ENCODE results near the gene APLP2.

Gene APLP2

GRCh38 chr11:130156108-130157022, 86.7 kb downstream of the APLP2 start:
- Histone ChIP-seq H3K4me3 (ENCODE audit: low read length) (no peak overlapping the region), H3K4me1 (ENCODE audit: insufficient read depth, low read length) (no peaks in the 10 kb centered on the region), H3K27me3 (ENCODE audit: insufficient read depth, low read length) (peaks cover 36% of the 10 kb centered on the region), H2AFZ (ENCODE audit: low read depth, low read length) (no peak overlapping the region), H3K9me3 (ENCODE audit: low read length) (peaks cover 6% of the 10 kb centered on the region), H3K36me3 (ENCODE audit: insufficient read depth, low read length) (no peaks in the 10 kb centered on the region)

GRCh38 chr11:130157101-130157500, 87.4 kb downstream of the APLP2 start:
- Histone ChIP-seq H3K4me3 (ENCODE audit: low read length) (no peak overlapping the region), H3K4me1 (ENCODE audit: insufficient read depth, low read length) (no peaks in the 10 kb centered on the region), H3K36me3 (ENCODE audit: insufficient read depth, low read length) (no peaks in the 10 kb centered on the region), H3K9me3 (ENCODE audit: low read length) (peaks cover 6% of the 10 kb centered on the region), H3K27me3 (ENCODE audit: insufficient read depth, low read length) (peaks cover 44% of the 10 kb centered on the region), H2AFZ (ENCODE audit: low read depth, low read length) (no peak overlapping the region)

GRCh38 chr11:130157840-130158239, 88.1 kb downstream of the APLP2 start:
- H3K27me3 ChIP-seq (ENCODE audit: insufficient read depth, low read length), result peaks cover 51% of the 10 kb centered on the region

GRCh38 chr11:130159139-130159538, 89.4 kb downstream of the APLP2 start:
- Histone ChIP-seq H3K4me1 (ENCODE audit: insufficient read depth, low read length) (no peaks in the 10 kb centered on the region), H3K36me3 (ENCODE audit: insufficient read depth, low read length) (no peaks in the 10 kb centered on the region), H2AFZ (ENCODE audit: low read depth, low read length) (no peak overlapping the region), H3K9me3 (ENCODE audit: low read length) (peaks cover 6% of the 10 kb centered on the region), H3K4me3 (ENCODE audit: low read length) (no peak overlapping the region), H3K27me3 (ENCODE audit: insufficient read depth, low read length) (peaks cover 62% of the 10 kb centered on the region)

More at GRCh38 chr11:130157840-130158239, 88.1 kb downstream of the APLP2 start:
- H3K4me3 ChIP-seq (ENCODE audit: low read length), result no peak overlapping the region
- no peaks in the 10 kb centered on the region for H3K4me1 ChIP-seq (ENCODE audit: insufficient read depth, low read length)
- H3K9me3 ChIP-seq (ENCODE audit: low read length), result peaks cover 6% of the 10 kb centered on the region
- no peaks in the 10 kb centered on the region for H3K36me3 ChIP-seq (ENCODE audit: insufficient read depth, low read length)
- H2AFZ ChIP-seq (ENCODE audit: low read depth, low read length), result no peak overlapping the region

GRCh38 chr11:130159657-130160497, 90.2 kb downstream of the APLP2 start, which contains the start of gene ST14:
TSS of gene ST14 (plus strand) at chr11:130159782. CDS start at chr11:130159980, 198 bp downstream.
- Histone ChIP-seq H3K9me3 (ENCODE audit: low read length) (peaks cover 6% of the 10 kb centered on the region), H3K36me3 (ENCODE audit: insufficient read depth, low read length) (no peaks in the 10 kb centered on the region), H3K27me3 (ENCODE audit: insufficient read depth, low read length) (peaks cover 62% of the 10 kb centered on the region), H2AFZ (ENCODE audit: low read depth, low read length) (no peak within 1 kb of the TSS), H3K4me3 (ENCODE audit: low read length) (no peak within 1 kb of the TSS), H3K4me1 (ENCODE audit: insufficient read depth, low read length) (no peaks in the 10 kb centered on the region)

GRCh38 chr11:130160498-130161155, 90.9 kb downstream of the APLP2 start:
- peaks cover 6% of the 10 kb centered on the region for H3K9me3 ChIP-seq (ENCODE audit: low read length)
- H3K4me1 ChIP-seq (ENCODE audit: insufficient read depth, low read length), result no peaks in the 10 kb centered on the region
- H3K27me3 ChIP-seq (ENCODE audit: insufficient read depth, low read length), result peaks cover 62% of the 10 kb centered on the region
- no peak overlapping the region for H3K4me3 ChIP-seq (ENCODE audit: low read length)
- H3K36me3 ChIP-seq (ENCODE audit: insufficient read depth, low read length), result no peaks in the 10 kb centered on the region
- H2AFZ ChIP-seq (ENCODE audit: low read depth, low read length), result no peak overlapping the region

GRCh38 chr11:130161441-130162145, 91.9 kb downstream of the APLP2 start:
- Histone ChIP-seq H2AFZ (ENCODE audit: low read depth, low read length) (no peak overlapping the region), H3K9me3 (ENCODE audit: low read length) (peaks cover 6% of the 10 kb centered on the region), H3K4me1 (ENCODE audit: insufficient read depth, low read length) (no peaks in the 10 kb centered on the region), H3K27me3 (ENCODE audit: insufficient read depth, low read length) (peaks cover 62% of the 10 kb centered on the region), H3K4me3 (ENCODE audit: low read length) (no peak overlapping the region), H3K36me3 (ENCODE audit: insufficient read depth, low read length) (no peaks in the 10 kb centered on the region)

GRCh38 chr11:130162733-130163132, 93.0 kb downstream of the APLP2 start:
- Histone ChIP-seq H2AFZ (ENCODE audit: low read depth, low read length) (no peak overlapping the region), H3K4me1 (ENCODE audit: insufficient read depth, low read length) (no peaks in the 10 kb centered on the region), H3K9me3 (ENCODE audit: low read length) (peaks cover 6% of the 10 kb centered on the region), H3K4me3 (ENCODE audit: low read length) (no peak overlapping the region), H3K36me3 (ENCODE audit: insufficient read depth, low read length) (no peaks in the 10 kb centered on the region), H3K27me3 (ENCODE audit: insufficient read depth, low read length) (peaks cover 60% of the 10 kb centered on the region)

GRCh38 chr11:130163346-130164220, 93.9 kb downstream of the APLP2 start:
- Histone ChIP-seq H3K36me3 (ENCODE audit: insufficient read depth, low read length) (no peaks in the 10 kb centered on the region), H3K27me3 (ENCODE audit: insufficient read depth, low read length) (peaks cover 56% of the 10 kb centered on the region), H3K9me3 (ENCODE audit: low read length) (peaks cover 6% of the 10 kb centered on the region), H3K4me1 (ENCODE audit: insufficient read depth, low read length) (no peaks in the 10 kb centered on the region), H3K4me3 (ENCODE audit: low read length) (no peak overlapping the region), H2AFZ (ENCODE audit: low read depth, low read length) (no peak overlapping the region)

- no peaks in the 10 kb centered on the region for H3K36me3 ChIP-seq (ENCODE audit: insufficient read depth, low read length)
- no peak overlapping the region for H2AFZ ChIP-seq (ENCODE audit: low read depth, low read length)
- no peaks in the 10 kb centered on the region for H3K4me1 ChIP-seq (ENCODE audit: insufficient read depth, low read length)
- peaks cover 1% of the 10 kb centered on the region for H3K9me3 ChIP-seq (ENCODE audit: low read length)
- no peak overlapping the region for H3K4me3 ChIP-seq (ENCODE audit: low read length)
- H3K27me3 ChIP-seq (ENCODE audit: insufficient read depth, low read length), result peaks cover 50% of the 10 kb centered on the region
Observed at GRCh38 chr11:130164221-130164570, 94.5 kb downstream of the APLP2 start.

GRCh38 chr11:130165601-130166456, 96.1 kb downstream of the APLP2 start:
- Histone ChIP-seq H3K4me1 (ENCODE audit: insufficient read depth, low read length) (no peaks in the 10 kb centered on the region), H3K27me3 (ENCODE audit: insufficient read depth, low read length) (peaks cover 35% of the 10 kb centered on the region), H3K4me3 (ENCODE audit: low read length) (no peak overlapping the region), H3K36me3 (ENCODE audit: insufficient read depth, low read length) (no peaks in the 10 kb centered on the region), H2AFZ (ENCODE audit: low read depth, low read length) (no peak overlapping the region), H3K9me3 (ENCODE audit: low read length) (no peaks in the 10 kb centered on the region)
